HCT116 (cell line): Measurements from ENCODE around the gene PRKCD. TPM values are rescaled to one million over a fixed set of nuclear protein-coding genes. Genes with fewer than 3 reads are reported as not detected.

ENCODE experiments used
- ATAC-seq: fragments of 200-7000 bp; cut with Tn5 transposase; 2 replicates; pipeline ENCODE4 v1.9.1; 2020; ENCODE audit warnings: mild to moderate bottlenecking, moderate library complexity
- BruUV-seq: library from RNA; stranded (reverse); fragments of 400-500 nt; replicated peaks from 2 replicates; lab custom pipeline; 2021; lab: Mats Ljungman, UMichigan
- CTCF ChIA-PET: fragments of 300-600 bp; sonication (Branson Sonifier 250); formaldehyde crosslinking; loops from one replicate; lab custom pipeline; 2021; ENCODE audit warnings: antibody characterized with exemption; lab: Charles Lee
- POLR2A ChIA-PET: fragments of 300-600, 350-600 bp; sonication (Branson Sonifier 250); formaldehyde crosslinking; loops from one replicate; lab custom pipeline; 2021; ENCODE audit warnings: antibody characterized with exemption; lab: Charles Lee
- RAD21 ChIA-PET, 2 experiments: fragments of 300-600 bp; sonication (Branson Sonifier 250); formaldehyde crosslinking; loops; one replicate each; lab custom pipeline; 2023; ENCODE audit warnings: low total read pairs in 2 of 2; ENCODE audit not compliant: uncharacterized antibody in 2 of 2, unreplicated experiment in 2 of 2, low non-redundant PET in 1 of 2; lab: Charles Lee
- DNase-seq: peaks from one replicate; pipeline ENCODE4 v3.0.0-alpha.2; 2010; ENCODE audit warnings: low read depth, low spot score
- H2AFZ ChIP-seq: fragments of 200-600 bp; shearing (Covaris generic), sonication (generic); 2 replicates; pipeline ENCODE4 v1.6.1; 2017; ENCODE audit warnings: low read depth, mixed run types, mixed read lengths, antibody characterized with exemption, low read length; ENCODE audit not compliant: poor library complexity, severe bottlenecking
- H3K27ac ChIP-seq: 2 replicates; pipeline ENCODE4 v1.5.1; 2012; ENCODE audit warnings: low read depth, low read length
- H3K27me3 ChIP-seq: fragments of 200-600 bp; sonication (generic); 2 replicates; pipeline ENCODE4 v1.6.1; 2016; ENCODE audit warnings: mixed run types, low read length, mixed read lengths; ENCODE audit not compliant: insufficient read depth
- H3K36me3 ChIP-seq, 2 experiments: fragments of 200-500 bp in 1 of 2; fragments of 200-600 bp in 1 of 2; sonication (Bioruptor generic) in 1 of 2; sonication (generic) in 1 of 2; 2 replicates each; pipeline versions ENCODE4 v1.5.1 to v1.6.1; 2014 to 2016; ENCODE audit warnings: low read length in 2 of 2, inconsistent platforms in 1 of 2, mixed read lengths in 1 of 2, mixed run types in 1 of 2; ENCODE audit not compliant: insufficient read depth in 2 of 2, control insufficient read depth in 1 of 2
- H3K4me1 ChIP-seq, 2 experiments: fragments of 200-600 bp in 1 of 2; sonication (generic) in 1 of 2; 2 replicates each; pipeline versions ENCODE4 v1.5.1 to v1.6.1; 2012 to 2017; ENCODE audit warnings: low read length in 2 of 2, inconsistent platforms in 1 of 2, mild to moderate bottlenecking in 1 of 2, mixed read lengths in 1 of 2, mixed run types in 1 of 2, moderate library complexity in 1 of 2; ENCODE audit not compliant: insufficient read depth in 2 of 2, control insufficient read depth in 1 of 2
- H3K4me2 ChIP-seq: fragments of 200-600 bp; sonication (generic); 2 replicates; pipeline ENCODE4 v1.6.1; 2017; ENCODE audit warnings: mixed run types, low read length, mixed read lengths
- H3K4me3 ChIP-seq, 2 experiments: fragments of 200-600 bp in 1 of 2; sonication (generic) in 1 of 2; replicated peaks in 1 of 2; 2 replicates each; pipeline ENCODE4 v1.5.1; 2011 to 2016; ENCODE audit warnings: low read length in 2 of 2, control low read depth in 1 of 2, low read depth in 1 of 2, mild to moderate bottlenecking in 1 of 2, mixed read lengths in 1 of 2, mixed run types in 1 of 2
- H3K79me2 ChIP-seq: fragments of 200-600 bp; sonication (generic); 2 replicates; pipeline ENCODE4 v1.6.1; 2017; ENCODE audit warnings: mild to moderate bottlenecking, mixed run types, low read length, moderate library complexity, mixed read lengths; ENCODE audit not compliant: insufficient read depth
- H3K9ac ChIP-seq: fragments of 200-600 bp; sonication (generic); 2 replicates; pipeline ENCODE4 v1.6.1; 2016; ENCODE audit warnings: low read length, mixed read lengths
- H3K9me2 ChIP-seq: fragments of 200-600 bp; sonication (generic), shearing (Covaris generic); 2 replicates; pipeline ENCODE4 v1.6.1; 2017; ENCODE audit warnings: mixed run types, mild to moderate bottlenecking, moderate library complexity; ENCODE audit not compliant: insufficient read depth
- H3K9me3 ChIP-seq, 2 experiments: fragments of 200-500 bp in 1 of 2; fragments of 200-600 bp in 1 of 2; sonication (Bioruptor generic) in 1 of 2; sonication (generic) in 1 of 2; 2 replicates each; pipeline ENCODE4 v1.6.1; 2014 to 2017; ENCODE audit warnings: low read length in 2 of 2, mixed read lengths in 2 of 2, inconsistent platforms in 1 of 2, low read depth in 1 of 2, mild to moderate bottlenecking in 1 of 2, mixed run types in 1 of 2, moderate library complexity in 1 of 2; ENCODE audit not compliant: control insufficient read depth in 1 of 2, insufficient read depth in 1 of 2
- H4K20me1 ChIP-seq: fragments of 200-600 bp; sonication (generic), shearing (Covaris generic); 2 replicates; pipeline ENCODE4 v1.6.1; 2017; ENCODE audit warnings: mixed run types, mild to moderate bottlenecking, moderate library complexity; ENCODE audit not compliant: insufficient read depth
- CBX3 ChIP-seq: IDR thresholded peaks from 2 replicates; pipeline ENCODE4 v1.6.1; 2012; ENCODE audit warnings: low read depth
- CEBPB ChIP-seq: IDR thresholded peaks from 2 replicates; pipeline ENCODE4 v1.6.1; 2012; ENCODE audit warnings: low read depth
- CTCF ChIP-seq, 3 experiments: fragments of 200-600 bp in 1 of 3; sonication (generic) in 1 of 3; IDR thresholded peaks in 2 of 3; conservative IDR thresholded peaks in 1 of 3; 2 replicates each; pipeline ENCODE4 v1.5.1; 2012 to 2017; ENCODE audit warnings: low read depth in 2 of 3, low read length in 2 of 3, antibody characterized with exemption in 1 of 3, borderline replicate concordance in 1 of 3, control low read depth in 1 of 3, mild to moderate bottlenecking in 1 of 3, mixed read lengths in 1 of 3, mixed run types in 1 of 3, moderate library complexity in 1 of 3; ENCODE audit not compliant: insufficient read depth in 1 of 3
- EGR1 ChIP-seq: IDR thresholded peaks from 2 replicates; pipeline ENCODE4 v1.6.1; 2012; ENCODE audit warnings: low read depth
- ELF1 ChIP-seq: IDR thresholded peaks from 2 replicates; pipeline ENCODE4 v1.6.1; 2012; ENCODE audit warnings: low read depth, borderline replicate concordance
- EZH2 ChIP-seq: fragments of 200-600 bp; sonication (generic); IDR thresholded peaks from 2 replicates; pipeline ENCODE4 v1.6.1; 2017; ENCODE audit warnings: antibody characterized with exemption, mixed run types
- JUND ChIP-seq: IDR thresholded peaks from 2 replicates; pipeline ENCODE4 v1.6.1; 2012
- POLR2A ChIP-seq: IDR thresholded peaks from 2 replicates; pipeline ENCODE4 v1.7.0; 2011; ENCODE audit warnings: borderline replicate concordance; ENCODE audit not compliant: insufficient read depth, insufficient read length; ENCODE audit errors: extremely low read depth
- ZBTB33 ChIP-seq: IDR thresholded peaks from 2 replicates; pipeline ENCODE4 v1.6.1; 2011; ENCODE audit warnings: mild to moderate bottlenecking, low read length, moderate library complexity; ENCODE audit not compliant: insufficient replicate concordance; ENCODE audit errors: extremely low read depth
- ZFX ChIP-seq: fragments of 450-650 bp; IDR thresholded peaks from 2 replicates; pipeline ENCODE4 v1.6.1; 2017
- ZNF274 ChIP-seq: fragments of 200-500 bp; sonication (Bioruptor generic); IDR thresholded peaks from 2 replicates; pipeline ENCODE4 v1.6.1; 2014; ENCODE audit warnings: mild to moderate bottlenecking, low read depth, low read length, inconsistent platforms
- intact Hi-C: fragments of 100-400 bp; cut with micrococcal nuclease; formaldehyde crosslinking; loops from 2 replicates; pipeline ENCODE4 v1.10.0; 2022
- total RNA-seq: library from RNA; stranded (reverse); gene quantifications from one replicate; pipeline ENCODE4 v1.2.1, GENCODE V29; 2021; ENCODE audit not compliant: unreplicated experiment

The PRKCD gene
- total RNA-seq, 1 experiment from 2014 or later, result 34.4 TPM

- TF ChIP-seq EZH2 (no peak), CBX3 (no peak), POLR2A (no peak), CTCF (IDR thresholded peaks at IDR 0.05 in 2 of 3, conservative IDR thresholded peaks at IDR 0.05 in 1 of 3; ENCODE audit: borderline replicate concordance in 1 of 3, insufficient read depth in 1 of 3, low read depth in 2 of 3, low read length in 2 of 3) (no peak), ELF1 (no peak), ZFX (no peak), ZBTB33 (no peak), JUND (no peak), CEBPB (no peak), ZNF274 (no peak), EGR1 (no peak)
- no peak for ATAC-seq
- ChIA-PET RAD21 (no interaction called here), POLR2A (no interaction called here), CTCF (no interaction called here)
- H3K9me3 ChIP-seq, result no peaks in the 10 kb centered on the region
- no peak overlapping the region for H3K4me3 ChIP-seq
- peaks cover 0 to 4% of the 10 kb centered on the region in 2 experiments; a peak in 1 of 4 replicates for H3K36me3 ChIP-seq
- no peaks in the 10 kb centered on the region for H4K20me1 ChIP-seq
- no peak overlapping the region for H3K9ac ChIP-seq
- DNase-seq, result no peak
- BruUV-seq, result no TSS peak
- peaks cover 0 to 4% of the 10 kb centered on the region in 2 experiments; a peak in 1 of 4 replicates for H3K4me1 ChIP-seq
- H3K9me2 ChIP-seq, result no peaks in the 10 kb centered on the region
- H3K4me2 ChIP-seq, result no peak overlapping the region
- H3K27me3 ChIP-seq, result no peaks in the 10 kb centered on the region
- no peak overlapping the region for H2AFZ ChIP-seq
- no peaks in the 10 kb centered on the region; the same call in 1 of the 2 replicates for H3K79me2 ChIP-seq
- intact Hi-C loops, result no loop called here
- H3K27ac ChIP-seq, result no peak overlapping the region
Measured at GRCh38 chr3:53218131-53218530, 57.1 kb downstream of the PRKCD start.
